GM18526 (cell line): Measurements from ENCODE around the gene STARD13.

Experiments
- POLR2A ChIP-seq: IDR thresholded peaks from 3 replicates; pipeline ENCODE4 v1.6.1; 2011; ENCODE audit not compliant: insufficient read length; ENCODE audit errors: extremely low read depth

The STARD13 gene

DNA sequence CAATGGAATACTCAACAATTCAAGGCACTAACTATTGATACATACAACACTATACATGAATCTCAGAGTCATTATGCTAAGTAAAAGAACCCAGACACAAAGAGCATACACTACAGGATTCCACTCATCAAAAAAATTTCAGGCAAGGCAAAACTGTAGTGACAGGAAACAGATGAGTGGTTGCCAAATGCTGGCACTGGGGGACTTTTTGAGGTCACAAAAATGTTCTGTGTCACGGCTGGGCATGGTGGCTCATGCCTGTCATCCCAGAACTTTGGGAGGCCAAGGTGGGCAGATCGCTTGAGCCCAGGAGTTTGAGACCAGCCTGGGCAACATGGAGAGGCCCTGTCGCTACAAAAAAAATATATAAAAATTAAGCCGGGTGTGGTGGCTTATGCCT is 139.9 kb downstream of the STARD13 start:
- no peak for TF ChIP-seq POLR2A

DNA sequence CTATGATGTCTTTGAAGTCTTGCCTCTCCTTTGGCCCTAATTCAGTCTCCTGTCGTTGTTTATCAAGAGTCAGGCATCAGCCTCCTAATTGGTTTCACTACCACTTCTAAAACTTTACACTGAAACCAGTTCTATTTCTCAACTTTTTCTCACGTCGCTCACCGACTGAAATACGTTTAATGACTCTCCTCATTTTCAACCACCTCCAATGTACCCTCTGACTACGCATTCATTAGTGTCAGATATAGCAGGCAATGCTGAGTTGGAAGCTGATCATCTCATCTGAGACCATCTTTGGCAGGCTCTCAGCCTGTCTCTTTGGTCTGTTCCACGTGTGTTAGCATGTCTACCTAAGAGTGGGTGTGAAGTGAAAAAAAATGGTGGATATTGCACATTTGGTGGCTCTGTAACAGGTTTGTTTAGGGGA is 141.2 kb downstream of the STARD13 start:
- TF ChIP-seq POLR2A = no peak

DNA sequence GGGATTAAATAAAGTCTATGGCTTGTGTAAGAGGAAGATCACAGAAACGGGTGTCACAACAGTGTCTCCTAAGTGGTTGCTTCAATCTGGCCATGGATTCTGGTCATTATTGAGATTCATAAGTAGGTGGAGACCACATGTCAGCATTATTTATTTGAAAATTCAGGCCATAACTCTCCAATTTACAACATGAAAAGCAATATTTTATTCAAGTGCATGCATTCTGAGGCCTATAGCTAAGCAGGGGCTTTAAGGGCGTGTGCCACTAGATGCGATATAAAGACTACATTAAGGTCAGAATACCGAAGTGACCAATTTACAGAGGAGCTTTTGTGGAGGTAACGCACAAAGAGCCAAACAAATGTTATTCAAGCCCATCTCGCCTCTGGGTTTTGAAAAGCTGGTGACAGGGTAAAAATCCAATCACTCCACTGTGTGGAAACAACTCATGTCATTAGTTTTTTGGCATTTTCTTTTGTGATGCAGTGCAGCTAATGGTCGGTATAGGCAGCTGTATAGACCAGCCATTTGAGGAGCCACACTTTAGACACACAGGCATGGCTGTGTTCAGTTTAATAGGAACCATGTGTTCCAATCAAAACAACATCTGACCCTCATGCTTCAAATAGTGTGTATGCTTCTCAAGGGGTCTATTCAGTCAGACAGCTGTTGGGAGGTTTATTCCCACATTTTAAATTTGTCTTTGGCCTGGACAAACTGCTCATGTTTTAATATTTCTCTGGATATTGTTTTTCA is 145.6 kb downstream of the STARD13 start:
- TF ChIP-seq POLR2A = no peak

DNA sequence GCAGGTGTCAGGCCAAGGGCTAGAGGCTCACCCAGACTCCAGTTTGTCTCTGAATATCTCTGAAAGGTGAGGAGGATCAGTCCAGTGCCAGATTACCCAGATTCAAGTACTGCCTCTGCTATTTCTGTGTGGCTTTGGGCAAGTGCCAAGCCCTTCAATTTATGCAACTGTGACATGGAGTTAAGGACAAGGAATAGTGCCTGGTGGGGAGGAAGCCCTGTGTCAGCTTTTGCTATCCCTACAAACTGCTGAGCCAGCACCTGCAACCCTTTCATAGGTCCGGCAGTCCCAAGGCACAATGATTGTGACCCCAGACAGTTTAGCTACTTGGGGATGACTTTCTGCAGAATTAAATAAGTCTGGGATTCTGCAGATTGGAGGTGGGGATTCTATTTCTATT is 146.4 kb downstream of the STARD13 start:
- no peak for TF ChIP-seq POLR2A

DNA sequence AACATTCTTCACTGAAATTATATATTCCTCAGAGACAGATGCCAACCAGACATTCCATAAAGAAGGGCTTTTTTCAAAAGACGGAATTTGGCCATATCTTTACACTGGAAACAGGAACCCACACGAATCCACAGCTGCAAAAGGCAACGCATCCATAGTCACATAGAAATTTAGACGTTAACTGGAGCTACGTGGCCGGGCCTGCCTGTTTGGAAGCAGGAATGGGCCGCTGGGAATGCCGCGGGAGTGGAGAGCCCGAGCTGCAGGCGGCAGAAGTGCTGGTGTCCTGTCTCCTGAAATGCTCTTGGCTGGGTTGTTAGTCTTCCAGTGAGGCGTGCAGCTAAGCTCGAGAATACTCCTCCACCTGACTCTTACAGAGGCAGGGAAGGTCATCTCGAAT is 147.1 kb downstream of the STARD13 start:
- TF ChIP-seq POLR2A = no peak

DNA sequence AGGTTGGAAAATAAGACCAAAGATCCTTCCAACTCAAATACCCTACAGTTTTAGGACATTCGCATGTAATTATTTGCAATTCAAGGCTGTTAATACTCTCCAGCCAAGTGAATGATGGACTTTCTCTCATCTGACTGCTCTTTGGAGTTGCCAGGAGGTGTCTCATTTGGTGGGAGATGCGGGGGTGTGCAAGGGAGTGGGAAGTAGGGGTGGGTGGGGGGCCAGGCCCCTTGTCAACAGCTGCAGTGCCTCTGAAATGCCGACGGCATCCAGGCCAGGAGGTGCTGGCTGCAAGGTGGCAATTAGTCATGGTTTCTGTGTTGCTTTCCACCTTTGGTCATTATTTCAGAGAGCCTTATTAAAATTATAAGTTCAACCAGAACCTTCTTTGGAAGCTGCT is 147.8 kb downstream of the STARD13 start:
- no peak for TF ChIP-seq POLR2A

DNA sequence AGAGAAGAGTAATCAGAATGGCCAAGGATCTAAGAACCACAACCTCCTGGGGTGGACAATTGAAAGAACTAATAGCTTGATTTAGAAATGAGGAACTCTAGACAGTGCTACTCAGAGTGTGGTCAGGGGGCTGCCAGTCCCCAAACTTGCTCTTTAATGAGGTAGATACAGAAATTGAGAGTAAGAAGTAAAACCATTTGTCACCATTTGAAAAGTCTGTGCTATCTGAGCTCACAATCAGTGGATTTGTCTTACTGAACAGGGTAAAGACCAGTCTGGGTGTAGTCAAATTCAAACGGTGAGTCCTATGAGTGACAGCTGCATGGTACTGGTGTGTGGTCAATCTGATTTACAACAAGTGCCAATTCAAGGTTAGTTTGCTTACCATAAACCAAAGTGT is 150.5 kb downstream of the STARD13 start:
- no peak for TF ChIP-seq POLR2A

DNA sequence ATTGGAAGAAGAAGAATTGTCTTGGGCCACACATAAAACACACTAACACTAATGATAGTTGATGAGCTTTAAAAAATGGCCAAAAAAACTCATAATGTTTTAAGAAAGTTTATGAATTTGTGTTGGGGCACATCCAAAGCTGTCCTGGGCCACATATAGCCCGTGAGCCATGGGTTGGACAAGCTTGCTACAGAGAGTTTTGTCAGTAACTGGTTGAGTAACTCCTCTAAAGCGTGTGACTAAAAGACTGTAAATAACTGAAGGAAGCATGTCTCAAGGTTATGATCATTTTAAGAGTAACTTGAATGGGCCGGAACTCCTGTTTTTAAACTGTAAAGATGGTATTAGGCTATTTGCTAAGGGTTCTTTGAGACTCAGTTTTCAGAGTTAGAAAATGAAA is 151.3 kb downstream of the STARD13 start:
- TF ChIP-seq POLR2A = no peak

DNA sequence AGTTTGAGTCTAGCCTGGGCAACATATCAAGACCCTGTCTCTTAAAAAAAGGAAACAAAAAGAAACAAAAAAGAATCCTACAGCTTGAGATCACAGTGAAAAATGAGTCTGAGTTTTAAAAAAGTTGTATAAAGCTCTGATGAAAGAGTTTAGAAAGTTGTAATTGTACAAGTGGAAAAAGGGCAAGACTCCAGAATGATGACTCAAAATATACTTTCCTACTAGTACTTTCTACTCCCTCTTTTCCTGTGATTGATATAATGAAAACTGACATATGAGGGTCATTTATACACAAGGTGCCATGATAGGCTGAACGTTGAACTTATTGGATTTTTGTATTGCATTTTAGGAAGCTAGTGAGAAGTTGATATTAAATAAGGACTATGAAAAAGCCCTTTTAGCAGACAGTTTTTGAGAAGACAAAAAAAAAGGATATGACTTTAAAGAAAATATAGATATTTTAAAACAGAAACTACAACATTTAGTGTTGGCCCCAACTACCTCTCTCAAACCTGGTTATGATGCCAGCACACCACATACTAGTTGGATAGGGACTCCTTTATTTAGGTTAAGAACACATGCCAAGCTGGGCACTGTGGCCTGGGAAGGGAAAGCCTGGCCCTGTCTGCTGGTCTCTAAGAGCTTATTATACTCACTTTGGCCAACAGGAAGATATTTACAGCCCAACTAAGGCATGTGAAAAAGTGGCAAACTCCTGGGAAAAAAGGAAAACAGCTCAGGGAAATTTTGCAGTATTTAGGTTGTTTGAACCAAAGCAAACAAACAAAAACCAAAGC is 152.7 kb downstream of the STARD13 start:
- TF ChIP-seq POLR2A = no peak

DNA sequence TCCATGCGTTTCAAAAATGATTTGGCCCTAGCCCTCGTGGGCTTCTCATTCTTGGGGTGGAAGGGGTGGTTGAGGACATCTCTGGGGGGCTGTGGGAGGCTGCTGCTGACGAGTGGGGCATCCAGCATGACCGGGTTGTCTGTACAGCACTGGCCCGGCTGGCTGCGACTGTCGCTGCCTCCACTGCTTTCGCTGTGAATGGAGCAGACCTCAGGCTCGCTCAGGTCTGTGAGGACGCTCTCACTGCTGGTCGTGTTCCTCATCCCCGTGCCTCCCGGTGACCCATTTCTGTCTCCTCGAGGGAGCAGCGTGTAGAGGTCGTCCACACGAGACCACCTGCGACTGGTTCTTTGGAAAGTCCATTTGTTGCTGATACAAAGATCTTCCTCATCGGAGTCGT is 155.7 kb downstream of the STARD13 start:
- no peak for TF ChIP-seq POLR2A

DNA sequence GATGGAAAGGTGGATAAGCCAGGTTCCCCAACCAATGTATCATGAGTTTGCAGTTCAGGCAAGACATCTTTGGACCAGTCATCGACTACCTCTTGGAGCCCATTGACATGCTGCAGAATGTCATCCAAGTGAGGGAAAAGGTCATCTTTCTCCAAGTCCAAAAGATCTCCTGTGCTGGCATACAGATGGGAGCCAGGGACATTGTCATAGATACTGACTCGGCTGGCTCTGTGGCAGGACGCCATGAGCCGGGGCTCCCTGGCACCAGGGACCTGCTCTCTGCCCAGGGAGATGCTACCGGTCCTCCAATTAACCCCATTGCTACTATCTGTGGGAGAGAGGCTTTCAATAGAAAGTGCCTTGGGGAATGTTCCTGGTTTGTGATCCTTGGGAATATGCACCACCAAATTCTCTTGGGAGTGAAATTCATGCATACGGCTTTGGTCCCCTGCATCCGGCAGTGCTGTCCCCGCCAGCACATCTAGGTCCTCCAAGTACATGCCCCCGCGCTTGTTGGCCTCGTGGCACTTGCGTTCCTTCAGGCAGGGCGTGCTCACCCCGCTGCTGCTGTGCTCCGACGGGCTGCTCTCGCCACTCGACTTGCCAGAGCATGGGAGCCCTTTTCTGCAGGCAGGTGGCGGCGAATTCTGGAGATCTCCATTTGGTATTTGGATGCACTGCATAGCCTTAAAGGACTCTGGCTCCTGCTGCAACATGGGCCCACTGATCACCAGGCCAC is 156.3 kb downstream of the STARD13 start:
- TF ChIP-seq POLR2A = no peak

DNA sequence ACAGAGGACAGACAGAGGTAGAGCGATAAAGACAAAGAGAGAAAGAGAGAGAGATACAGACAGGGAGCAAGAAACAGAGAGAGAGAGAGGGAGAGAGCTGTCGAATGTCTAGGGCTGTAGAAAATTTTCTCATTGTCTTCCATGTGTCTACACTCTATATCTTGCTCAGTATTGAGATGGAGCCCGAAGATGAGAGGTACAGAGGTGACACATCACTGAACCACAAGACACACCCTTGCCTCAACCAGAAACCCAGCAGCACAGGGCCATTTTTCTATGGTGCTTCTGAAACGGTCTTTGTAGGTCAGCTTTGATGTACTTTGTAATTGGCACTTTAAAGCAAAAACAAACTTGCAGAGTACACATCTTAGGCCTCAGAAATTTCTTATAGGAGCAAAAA is 157.4 kb downstream of the STARD13 start:
- TF ChIP-seq POLR2A = no peak

DNA sequence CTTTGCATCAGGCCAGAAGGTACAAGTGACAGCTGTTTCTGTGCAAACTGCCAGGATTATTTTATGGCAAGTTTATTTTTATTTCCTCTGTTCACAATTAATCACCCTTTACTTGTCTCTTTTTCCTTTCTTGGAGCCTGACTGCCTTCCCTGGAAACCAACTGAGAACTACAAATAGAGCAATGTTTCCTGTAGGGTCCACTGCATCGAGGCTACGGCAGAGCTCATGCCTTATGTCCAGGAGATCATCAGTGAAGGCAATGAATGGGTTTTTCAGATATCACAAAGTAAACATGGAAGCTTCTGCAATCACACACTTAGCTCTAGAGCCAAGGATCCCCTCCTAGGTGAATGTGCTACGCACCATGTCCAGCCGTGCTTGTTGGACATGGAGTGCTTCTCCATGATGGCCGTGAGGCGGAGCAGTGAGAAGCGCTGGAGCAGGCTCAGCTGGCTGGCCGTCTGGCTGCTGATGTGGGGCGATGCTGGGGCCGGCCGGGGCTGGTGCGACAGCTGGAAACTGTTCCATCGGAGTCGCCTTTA is 158.5 kb downstream of the STARD13 start:
- no peak for TF ChIP-seq POLR2A

DNA sequence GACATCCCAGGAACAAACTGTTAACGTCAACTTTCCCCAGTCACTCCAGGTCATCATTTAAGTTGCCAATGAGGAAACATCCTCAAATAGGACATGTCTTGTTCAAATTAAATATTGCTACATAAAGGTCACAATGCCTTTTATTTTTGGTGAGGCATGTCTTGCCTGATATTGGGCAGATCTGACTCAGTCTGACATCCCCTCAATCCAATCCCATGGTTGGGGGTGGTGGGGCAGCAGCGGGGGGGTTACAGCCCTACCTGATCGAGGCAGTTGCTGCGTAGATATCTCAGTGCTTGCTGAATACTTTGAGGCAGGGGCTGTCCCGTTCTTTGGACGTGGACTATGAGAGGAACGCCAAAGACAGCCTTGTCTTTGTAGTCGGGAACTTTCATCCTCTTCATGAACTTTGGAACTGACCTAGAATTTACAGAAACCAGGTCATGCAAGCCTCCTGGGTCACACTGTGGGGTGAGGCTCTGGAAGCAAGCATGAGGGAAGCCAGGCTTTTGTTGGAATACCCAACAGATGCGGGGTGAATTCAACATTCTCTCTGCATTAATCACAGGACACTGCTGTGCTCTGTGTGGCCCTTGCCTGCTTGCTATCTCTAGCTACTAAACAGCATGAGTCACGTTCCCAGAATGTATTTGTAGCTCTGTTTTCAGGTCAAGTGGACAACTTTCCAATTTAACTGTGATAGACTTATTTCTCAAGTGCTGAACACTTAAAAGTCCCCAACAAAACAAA is 159.6 kb downstream of the STARD13 start:
- TF ChIP-seq POLR2A = no peak
